NCI-H2081 (cell line): Measurements from ENCODE around the gene TPRN.
"Not testable (repeated sequence)": the region's sequence is repeated elsewhere in the genome, so short reads cannot be mapped to it uniquely, and the experiment has no call there.

ENCODE experiments used
- DNase-seq, 2 experiments: peaks; one replicate each; lab custom pipeline; 2025; lab: John Stamatoyannopoulos, UW

TPRN gene

GRCh38 chr9:137200311-137201204 lies at the start of gene TPRN:
TSS of gene TPRN (minus strand) at chr9:137200741. CDS start at chr9:137200711, 30 bp downstream.
- DNase-seq, result peak; percentile 99

- no peak for DNase-seq
Observed at GRCh38 chr9:137247916-137248175, 47.3 kb upstream of the TPRN start.

DNA sequence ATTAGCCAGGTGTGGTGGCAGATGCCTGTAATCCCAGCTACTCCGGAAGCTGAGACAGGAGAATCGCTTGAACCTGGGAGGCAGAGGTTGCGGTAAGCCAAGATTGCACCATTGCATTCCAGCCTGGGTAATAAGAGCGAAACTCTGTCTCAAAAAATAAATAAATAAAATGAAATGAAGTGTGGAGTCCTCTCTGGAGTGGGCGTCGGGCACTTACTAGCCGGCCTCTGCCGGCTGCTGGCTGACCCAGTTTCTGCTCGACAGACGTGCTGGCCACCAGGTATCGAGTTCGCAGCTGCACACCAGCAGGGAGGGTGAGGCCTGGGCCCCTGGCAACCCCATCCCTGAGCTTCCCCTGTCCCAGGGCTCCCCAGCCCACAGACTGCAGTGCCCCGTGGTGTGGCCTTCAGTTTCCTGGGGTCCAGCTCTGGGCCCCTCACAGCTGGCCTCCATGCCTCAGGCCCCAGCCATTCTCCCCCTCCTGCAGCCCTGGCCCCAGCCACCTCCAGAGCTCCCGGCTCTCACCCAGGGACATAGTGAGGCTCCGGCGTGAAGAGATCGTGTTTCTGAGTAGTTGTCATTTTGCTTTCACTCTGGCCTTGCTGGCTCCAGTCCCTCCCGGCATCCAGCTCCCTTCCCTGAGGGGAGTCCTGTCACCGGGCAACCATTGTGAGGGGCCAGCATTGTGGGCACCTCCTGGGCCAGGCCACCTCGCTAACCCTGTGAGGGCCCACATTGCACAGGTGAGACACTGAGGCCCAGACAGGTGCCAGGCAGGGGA lies 46.8 kb upstream of the TPRN start:
- no peak for DNase-seq

- DNase-seq, result no peak
Observed at GRCh38 chr9:137245450-137246421, 45.2 kb upstream of the TPRN start.

DNA sequence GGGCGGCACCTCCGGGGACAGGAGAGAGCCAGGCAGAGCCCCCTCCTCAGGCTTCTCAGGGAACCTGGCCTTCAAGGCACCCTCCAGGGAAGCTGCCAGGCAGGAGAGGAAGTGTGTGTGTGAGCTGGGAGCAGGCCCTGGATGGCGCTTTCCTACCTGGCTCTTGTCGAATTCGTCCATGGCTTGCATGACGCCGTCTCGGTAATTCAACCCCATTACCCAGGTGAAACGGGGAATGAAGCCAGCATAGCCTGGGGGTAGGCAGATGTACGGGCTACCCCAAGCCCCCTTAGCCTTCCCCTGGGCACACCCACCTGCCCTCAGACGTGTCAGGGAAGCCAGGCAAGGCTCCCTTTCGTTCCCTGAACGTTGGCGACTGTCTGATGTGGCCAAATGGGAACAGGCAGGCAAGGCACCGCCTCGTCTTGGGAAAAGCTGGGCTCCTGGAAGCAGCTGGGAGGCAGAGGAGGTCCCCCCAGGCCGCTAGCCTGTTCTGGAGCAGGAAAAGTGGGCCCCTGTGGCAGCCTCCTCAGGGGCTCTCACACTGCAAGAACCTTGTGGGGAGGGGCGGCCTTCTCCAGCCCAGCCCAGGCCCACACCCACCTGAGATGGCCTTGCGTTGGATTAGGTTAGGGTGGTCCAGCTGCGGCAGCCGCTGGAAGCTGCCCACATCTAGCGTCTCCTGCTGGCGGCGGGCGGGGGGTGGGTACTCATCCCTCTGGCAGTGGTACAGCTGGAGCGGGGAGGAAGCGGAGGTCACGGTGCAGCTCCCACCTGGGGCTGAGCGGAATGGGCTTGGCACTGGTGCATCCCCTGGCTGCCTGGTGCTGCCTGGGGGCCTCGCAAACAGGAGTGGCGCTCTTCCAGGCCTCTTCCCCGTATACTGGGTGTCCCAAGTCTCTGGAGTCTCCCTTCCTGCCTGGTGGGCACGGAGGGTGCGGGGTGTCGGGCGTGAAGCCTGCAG lies 44.2 kb upstream of the TPRN start:
- peak; percentile 68 to 82 for DNase-seq

- peak; percentile 43 to 79 for DNase-seq
Observed at GRCh38 chr9:137243626-137244485, 43.3 kb upstream of the TPRN start.

DNA sequence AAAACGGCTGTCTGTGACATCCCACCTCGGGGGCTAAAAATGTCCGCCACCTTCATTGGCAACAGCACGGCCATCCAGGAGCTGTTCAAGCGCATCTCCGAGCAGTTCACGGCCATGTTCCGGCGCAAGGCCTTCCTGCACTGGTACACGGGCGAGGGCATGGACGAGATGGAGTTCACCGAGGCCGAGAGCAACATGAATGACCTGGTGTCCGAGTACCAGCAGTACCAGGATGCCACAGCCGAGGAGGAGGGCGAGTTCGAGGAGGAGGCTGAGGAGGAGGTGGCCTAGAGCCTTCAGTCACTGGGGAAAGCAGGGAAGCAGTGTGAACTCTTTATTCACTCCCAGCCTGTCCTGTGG lies 42.7 kb upstream of the TPRN start:
- DNase-seq, result not testable (repeated sequence)

DNA sequence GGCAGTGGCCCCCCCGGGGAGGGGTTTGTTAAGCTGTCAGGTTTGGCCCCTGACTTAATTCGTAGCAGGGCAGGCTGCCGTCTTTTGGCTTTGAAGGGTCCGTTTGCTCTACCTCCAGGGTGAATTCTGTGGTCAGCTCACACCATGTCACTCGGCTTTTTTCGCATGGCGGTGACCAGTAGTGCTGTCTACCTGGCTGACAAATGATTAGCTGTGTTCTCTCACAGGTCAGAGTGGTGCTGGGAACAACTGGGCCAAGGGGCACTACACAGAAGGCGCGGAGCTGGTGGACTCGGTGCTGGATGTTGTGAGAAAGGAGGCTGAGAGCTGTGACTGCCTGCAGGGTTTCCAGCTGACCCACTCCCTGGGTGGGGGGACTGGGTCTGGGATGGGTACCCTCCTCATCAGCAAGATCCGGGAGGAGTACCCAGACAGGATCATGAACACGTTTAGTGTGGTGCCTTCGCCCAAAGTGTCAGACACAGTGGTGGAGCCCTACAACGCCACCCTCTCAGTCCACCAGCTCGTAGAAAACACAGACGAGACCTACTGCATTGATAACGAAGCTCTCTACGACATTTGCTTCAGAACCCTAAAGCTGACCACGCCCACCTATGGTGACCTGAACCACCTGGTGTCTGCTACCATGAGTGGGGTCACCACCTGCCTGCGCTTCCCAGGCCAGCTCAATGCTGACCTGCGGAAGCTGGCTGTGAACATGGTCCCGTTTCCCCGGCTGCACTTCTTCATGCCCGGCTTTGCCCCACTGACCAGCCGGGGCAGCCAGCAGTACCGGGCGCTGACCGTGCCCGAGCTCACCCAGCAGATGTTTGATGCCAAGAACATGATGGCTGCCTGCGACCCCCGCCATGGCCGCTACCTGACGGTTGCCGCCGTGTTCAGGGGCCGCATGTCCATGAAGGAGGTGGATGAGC lies 42.0 kb upstream of the TPRN start:
- DNase-seq, result peak in 1 of 2 experiments; percentile 13

- no peak for DNase-seq
Observed at GRCh38 chr9:137241490-137242268, 41.1 kb upstream of the TPRN start.

- DNase-seq, result peak; percentile 99 to 100
Observed at GRCh38 chr9:137240841-137241489, 40.4 kb upstream of the TPRN start, which contains the start of gene TUBB4B. TSS of gene TUBB4B (plus strand) at chr9:137241287. CDS start at chr9:137241361, 74 bp downstream.

GRCh38 chr9:137240318-137240840 lies 39.8 kb upstream of the TPRN start:
- peak; percentile 81 to 86 for DNase-seq

DNA sequence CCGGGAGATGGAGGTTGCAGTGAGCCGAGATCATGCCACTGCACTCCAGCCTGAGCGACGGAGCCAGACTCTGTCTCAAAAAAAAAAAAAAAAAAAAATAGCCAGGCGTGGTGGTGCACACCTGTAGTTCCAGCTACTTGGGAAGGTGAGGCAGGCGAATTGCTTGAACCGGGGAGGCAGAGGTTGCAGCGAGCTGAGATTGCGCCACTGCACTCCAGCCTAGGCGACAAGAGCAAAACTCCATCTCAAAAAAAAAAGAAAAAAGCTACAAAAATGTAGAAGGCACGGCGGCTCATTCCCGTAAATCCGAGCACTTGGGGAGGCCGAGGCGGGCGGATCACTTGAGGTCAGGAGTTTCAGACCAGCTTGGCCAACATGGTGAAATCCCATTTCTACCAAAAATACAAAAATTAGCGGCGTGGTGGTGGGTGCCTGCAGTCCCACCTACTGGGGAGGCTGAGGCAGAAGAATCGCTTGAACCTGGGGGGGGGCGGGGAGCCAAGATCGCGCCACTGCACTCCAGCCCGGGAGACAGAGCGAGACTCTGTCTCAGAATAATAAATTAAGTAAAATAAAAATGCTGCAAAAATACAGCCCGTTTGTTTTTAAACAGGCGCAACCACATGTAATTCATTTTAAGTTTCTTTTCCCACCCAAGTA lies 39.1 kb upstream of the TPRN start:
- not testable (repeated sequence) for DNase-seq

GRCh38 chr9:137237759-137238726 lies 37.5 kb upstream of the TPRN start:
- DNase-seq, result peak; percentile 80 to 91

GRCh38 chr9:137236936-137237421 lies 36.4 kb upstream of the TPRN start:
- DNase-seq, result peak in 1 of 2 experiments; percentile 60
